SU-DHL-6 (cell line): ENCODE data around the gene STYXL1.

Source experiments
- EZH2phosphoT487 ChIP-seq: fragments of 200-600 bp; sonication (generic), shearing (Covaris generic); conservative IDR thresholded peaks from 2 replicates; pipeline ENCODE4 v1.6.1; 2018; ENCODE audit warnings: mild to moderate bottlenecking, antibody characterized with exemption, low read length, moderate library complexity, mixed read lengths
- TF ChIP-seq, protein P1 (sequence below): fragments of 200-600 bp; sonication (generic); IDR thresholded peaks from one replicate; pipeline ENCODE4 v1.5.1; 2017; ENCODE audit warnings: antibody characterized with exemption, mild to moderate bottlenecking, low read length, moderate library complexity; ENCODE audit not compliant: insufficient read depth, poor library complexity, severe bottlenecking

DNA sequence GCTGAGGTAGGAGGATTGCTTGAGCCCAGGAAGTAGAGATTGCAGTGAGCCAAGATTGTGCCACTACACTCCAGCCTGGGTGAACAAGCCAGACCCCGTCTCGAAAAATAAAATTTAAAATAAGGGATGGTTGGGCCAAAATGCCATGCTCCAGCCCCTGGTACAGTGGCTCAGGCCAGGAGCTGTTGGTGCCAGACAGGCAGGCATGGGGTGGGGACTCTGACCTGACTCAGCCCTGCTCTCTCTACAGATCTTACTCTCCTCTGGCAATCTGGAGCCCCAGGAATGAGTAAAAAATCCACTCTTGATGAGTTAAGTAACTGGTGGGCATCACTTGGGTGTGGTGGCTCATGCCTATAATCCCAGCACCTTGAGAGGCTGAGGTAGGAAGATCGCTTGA is 45.0 kb downstream of the STYXL1 start:
- TF ChIP-seq, protein P1, sequence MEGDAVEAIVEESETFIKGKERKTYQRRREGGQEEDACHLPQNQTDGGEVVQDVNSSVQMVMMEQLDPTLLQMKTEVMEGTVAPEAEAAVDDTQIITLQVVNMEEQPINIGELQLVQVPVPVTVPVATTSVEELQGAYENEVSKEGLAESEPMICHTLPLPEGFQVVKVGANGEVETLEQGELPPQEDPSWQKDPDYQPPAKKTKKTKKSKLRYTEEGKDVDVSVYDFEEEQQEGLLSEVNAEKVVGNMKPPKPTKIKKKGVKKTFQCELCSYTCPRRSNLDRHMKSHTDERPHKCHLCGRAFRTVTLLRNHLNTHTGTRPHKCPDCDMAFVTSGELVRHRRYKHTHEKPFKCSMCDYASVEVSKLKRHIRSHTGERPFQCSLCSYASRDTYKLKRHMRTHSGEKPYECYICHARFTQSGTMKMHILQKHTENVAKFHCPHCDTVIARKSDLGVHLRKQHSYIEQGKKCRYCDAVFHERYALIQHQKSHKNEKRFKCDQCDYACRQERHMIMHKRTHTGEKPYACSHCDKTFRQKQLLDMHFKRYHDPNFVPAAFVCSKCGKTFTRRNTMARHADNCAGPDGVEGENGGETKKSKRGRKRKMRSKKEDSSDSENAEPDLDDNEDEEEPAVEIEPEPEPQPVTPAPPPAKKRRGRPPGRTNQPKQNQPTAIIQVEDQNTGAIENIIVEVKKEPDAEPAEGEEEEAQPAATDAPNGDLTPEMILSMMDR: no peak
- no peak for TF ChIP-seq EZH2phosphoT487
